IPS DF 4.7 (cell line): ENCODE results near the gene ZCCHC7.

Experiments
- DNase-seq: peaks from one replicate; pipeline ENCODE4 v3.0.0-alpha.2; 2013; ENCODE audit warnings: low spot score; ENCODE audit errors: extremely low read depth

The ZCCHC7 gene

GRCh38 chr9:37404590-37404989, 284.2 kb downstream of the ZCCHC7 start:
- DNase-seq: no peak

GRCh38 chr9:37405350-37405749, 285.0 kb downstream of the ZCCHC7 start:
- no peak for DNase-seq

GRCh38 chr9:37405764-37406380, 285.5 kb downstream of the ZCCHC7 start:
- DNase-seq: no peak

- no peak for DNase-seq
These were observed 286.4 kb downstream of the ZCCHC7 start for GRCh38 chr9:37406603-37407401.

GRCh38 chr9:37407468-37407867, 287.1 kb downstream of the ZCCHC7 start:
- no peak for DNase-seq
